Stimulated activated CD4-positive, alpha-beta T cell treated with anti-CD3 and anti-CD28 coated beads, Interleukin-2, amount 100 ng/mL, for 48 hours (primary cell): ENCODE data around the gene KCNJ6.
"Not testable (repeated sequence)": the region's sequence is repeated elsewhere in the genome, so short reads cannot be mapped to it uniquely, and the experiment has no call there.

Source experiments
- DNase-seq, 2 donors: peaks; one replicate each; pipeline ENCODE4 v3.0.0-alpha.2; 2020

KCNJ6 gene, protein sequence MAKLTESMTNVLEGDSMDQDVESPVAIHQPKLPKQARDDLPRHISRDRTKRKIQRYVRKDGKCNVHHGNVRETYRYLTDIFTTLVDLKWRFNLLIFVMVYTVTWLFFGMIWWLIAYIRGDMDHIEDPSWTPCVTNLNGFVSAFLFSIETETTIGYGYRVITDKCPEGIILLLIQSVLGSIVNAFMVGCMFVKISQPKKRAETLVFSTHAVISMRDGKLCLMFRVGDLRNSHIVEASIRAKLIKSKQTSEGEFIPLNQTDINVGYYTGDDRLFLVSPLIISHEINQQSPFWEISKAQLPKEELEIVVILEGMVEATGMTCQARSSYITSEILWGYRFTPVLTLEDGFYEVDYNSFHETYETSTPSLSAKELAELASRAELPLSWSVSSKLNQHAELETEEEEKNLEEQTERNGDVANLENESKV

DNA sequence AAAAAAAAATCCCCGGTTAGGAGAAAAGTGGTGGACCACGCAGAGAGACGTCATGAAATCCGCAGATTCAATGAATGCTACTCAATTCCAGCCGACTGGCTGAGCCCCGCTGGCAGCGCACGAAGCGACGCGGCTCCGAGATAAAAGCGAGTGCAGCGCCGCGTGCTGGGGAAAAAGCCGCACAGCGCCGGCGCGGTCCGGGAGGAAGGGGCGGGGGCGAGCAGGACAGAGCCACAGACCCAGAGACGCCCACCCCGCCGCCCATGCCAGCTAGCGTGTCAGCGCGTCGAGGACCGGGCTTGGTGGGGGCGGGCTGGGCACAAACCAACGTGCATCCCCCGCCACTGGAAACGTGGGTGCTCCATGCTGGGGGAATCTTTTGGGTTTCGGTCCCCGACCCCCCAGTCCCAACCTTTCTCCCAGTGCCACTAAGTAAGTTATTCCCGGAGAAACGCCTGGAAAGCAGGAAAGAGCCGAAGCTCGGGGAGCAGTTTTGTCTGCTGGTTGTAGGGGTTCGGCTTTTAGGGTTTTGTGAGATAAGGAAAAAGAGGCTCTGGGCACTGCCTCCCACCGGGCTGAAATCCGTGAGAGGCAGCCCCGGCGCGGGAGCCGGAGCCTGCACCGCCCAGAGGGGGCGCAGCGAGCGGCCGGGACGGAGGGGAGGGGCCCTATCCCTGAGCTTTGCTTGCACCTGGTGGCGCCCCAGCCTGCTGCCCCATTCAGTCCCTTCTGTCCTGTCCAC, at the start of gene KCNJ6:
TSS of gene KCNJ6 (minus strand) at position 148 of the 742 bp plus-strand sequence. CDS start 75,775 bp downstream, outside the sequence.
- peak in 1 of 2 donors; percentile 14 for DNase-seq

DNA sequence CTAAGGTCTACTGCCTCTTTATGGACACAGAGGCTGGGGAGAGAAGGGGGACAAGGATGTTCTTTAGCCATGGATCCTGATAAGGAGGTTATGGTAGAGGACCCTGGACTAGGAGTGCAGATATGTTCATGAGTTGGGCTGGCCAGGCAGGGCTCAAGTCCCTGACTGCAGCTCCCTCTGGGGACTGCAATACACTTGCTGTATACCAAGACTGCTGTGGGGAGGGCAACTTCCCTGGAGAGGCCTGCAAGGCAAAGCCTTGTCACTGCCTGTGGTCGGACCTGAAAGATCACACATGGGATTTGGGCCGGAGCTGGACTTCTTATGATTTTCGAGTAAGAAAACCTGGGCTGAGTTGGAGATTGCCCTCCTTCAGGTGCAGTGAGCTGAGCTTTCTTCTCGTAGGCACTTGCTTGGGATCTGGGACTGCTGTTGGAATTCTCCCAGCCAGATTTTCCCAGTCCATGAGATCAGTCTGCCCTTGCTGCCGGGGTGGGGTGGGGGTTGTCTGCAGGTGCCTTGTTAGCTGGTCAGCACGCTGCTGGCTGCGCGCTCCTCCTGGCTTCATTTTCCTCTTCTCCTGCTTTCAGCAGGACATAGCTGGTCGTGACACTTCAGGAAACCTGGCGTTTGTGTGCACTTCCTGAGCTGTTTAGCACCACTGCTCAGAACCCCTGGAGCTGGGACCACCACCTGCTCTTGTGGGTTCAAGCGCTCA, 49.0 kb upstream of the KCNJ6 start:
- DNase-seq, result no peak

DNA sequence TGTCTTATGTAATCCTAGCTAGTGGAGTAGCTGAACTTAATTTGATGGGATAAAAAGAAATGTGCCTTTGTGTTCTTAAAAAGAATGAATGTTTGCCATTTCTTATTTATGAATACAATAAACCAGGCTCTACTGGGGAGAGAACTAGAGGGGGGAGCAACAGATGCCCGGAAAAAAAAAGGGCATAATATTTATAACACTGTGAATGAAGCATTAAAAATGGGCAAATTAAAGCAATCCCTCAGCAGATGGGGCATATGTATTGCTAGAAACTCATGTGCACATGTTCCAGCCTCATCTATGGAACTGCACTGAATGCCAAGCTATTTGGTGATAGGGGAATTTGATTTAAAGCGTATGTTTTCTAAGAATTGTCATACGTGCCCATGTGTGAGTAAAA, 42.3 kb upstream of the KCNJ6 start:
- DNase-seq, result no peak

DNA sequence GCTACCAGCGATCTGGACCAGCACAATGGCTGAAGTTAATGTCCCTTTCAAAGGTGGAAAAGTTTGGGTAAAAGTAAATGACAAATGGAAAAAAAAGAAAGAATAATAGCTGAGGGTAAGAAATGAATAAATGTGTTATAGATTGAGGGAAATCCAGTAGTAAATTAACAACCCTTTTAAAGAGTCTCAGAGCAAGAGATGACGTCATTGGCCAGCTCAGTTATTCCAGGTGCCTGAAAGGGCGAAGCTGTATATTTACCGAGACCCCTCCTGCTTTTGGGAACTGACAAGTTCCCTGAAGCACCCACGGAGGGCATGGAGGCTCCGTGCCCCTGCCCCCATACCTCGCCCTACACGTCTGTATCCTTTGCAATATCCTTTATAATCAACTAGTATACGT, 40.5 kb upstream of the KCNJ6 start:
- no peak for DNase-seq

DNA sequence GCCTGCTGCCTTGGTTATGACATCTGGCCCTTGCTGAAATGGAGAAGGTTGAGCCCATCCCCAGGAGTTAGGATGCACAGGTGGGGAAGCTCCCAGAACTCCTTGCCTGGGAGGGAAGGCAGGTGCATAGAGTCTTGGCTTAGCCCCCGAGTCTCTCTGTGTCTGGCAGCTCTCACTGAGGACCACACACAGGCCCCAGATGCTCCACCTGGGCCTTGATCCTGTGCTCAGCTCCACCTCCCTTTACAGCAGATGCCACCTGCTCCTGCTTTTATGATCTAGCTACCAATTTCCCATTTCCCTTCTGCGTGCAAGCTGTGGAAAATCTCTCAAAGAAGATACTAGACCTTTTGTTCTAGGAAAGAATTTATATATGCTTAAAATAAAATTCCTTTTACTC, 28.8 kb upstream of the KCNJ6 start:
- DNase-seq, result no peak

DNA sequence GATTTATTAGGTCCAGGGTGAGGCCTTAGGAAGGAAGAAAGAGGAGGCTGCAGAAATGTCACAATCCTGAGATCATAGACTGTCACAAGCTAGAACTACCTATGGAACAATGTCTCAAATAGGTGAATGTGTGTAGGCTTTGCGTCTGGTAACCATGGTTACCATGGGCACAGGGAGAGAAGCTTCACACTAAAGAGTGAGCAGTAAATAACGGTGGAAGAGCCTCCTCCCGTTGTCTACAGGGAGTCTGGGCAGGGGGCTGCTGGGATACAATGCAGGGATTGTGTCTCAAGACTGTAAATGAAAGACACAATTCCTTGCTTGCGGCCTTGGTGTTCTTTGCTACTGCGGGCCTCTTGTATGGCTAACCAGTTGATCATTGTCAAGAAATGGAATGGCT, 28.2 kb upstream of the KCNJ6 start:
- no peak for DNase-seq

DNA sequence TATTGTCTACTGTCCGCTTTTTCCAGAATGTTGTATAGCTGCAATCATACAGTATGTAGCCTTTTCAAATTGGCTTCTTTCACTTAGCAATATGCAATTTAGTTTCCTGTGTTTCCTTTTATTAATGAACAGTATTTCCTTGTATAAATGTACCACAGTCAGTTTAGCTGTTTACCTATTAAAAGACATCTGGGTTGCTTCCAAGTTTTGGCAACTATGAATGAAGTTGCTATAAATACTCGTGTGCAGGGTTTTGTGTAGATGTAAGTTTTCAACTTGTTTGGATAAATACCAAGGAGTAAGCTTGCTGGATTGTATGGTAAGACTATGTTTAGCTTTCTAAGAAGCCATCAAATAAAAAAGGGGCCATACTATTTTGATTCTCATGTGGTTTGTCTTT, 24.4 kb upstream of the KCNJ6 start:
- DNase-seq, result no peak

DNA sequence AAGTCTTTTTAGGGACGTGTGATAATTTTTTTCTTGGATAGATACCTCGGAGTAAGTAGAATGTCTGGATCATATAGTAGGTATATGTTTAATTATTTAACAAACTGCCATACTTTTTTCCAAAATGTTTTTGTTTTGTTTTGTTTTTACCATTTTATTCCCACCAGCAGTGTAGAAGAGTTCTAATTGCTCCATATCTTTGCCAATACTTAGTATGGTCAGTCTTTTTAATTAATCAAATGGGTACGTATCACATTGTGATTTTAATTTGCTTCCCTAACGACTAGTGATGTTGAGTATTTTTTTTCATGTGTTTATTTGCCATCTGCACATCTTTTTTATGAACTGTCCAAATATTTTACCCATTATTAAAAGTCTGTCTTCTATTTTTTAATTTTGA, 23.6 kb upstream of the KCNJ6 start:
- no peak for DNase-seq

DNA sequence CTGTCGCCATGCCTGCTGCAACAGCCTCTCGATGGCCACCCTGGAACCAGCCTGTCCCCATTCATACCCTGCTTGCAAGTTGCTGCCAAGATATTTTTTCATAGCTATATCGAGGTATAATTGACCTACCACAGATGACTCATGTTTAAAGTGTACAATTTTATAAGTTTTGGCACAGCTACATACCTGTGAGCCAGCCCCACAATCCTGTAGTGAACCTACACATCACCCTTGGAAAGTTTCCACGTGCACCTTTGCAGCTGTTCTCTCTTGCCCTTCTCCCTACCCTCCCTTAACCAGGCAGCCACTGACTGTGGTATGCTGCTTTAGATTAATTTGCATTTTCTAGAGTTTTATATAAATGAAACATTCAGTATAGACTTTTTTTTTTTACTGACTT, 23.0 kb upstream of the KCNJ6 start:
- no peak for DNase-seq

DNA sequence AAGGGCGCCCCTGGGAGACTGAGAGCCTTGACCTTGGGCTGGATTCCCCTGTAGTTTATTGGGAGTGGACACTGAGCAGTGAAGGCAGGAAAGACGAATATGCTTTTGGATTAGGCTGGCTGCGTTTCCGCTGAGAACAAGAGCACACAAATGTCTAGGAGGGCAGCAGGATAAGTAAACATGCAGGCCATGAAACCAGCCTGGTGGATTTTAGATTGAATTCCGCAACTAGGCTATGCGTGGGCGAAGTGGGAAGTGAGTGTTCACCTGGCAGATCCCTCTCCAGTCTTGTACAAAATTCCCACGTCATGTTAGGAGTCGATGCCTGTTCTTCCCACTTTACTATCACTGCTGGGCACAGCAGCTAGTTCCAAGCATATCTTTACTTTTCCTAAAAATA, 21.4 kb upstream of the KCNJ6 start:
- no peak for DNase-seq

DNA sequence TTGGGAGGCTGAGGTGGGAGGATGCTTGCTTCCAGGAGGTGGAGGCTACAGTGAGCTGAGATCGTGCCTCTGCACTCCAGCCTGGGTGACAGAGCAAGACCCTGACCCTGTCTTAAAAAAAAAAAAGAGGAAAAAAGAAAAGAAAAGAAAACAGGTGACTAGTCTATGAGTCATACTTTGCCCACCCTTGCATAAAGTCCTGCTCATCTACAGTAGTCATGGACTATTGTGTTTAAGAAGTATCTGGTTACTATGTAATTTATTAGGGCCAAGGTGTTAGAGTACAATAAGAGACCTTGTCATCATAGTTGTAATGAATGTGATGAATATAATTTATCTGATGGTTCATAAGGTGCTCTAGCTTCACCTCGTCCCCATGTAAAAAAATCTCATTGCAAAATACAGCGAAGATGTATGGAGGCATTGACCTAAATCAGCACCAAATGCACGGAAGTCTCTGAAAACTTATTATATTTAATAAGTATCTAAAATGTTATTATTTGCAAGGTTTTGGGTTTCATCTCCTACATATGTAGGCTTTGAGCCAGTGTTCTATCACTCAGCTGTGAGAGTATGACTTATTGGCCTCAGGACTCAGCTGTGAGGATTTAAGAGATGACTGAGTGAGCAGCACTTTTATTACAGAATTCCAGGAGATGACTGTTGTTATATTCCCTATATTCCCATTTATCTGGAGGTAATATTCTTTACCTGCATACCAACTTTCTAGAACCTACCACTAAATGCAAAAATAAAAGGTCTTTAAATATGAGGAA, 19.9 kb upstream of the KCNJ6 start:
- DNase-seq, result no peak

DNA sequence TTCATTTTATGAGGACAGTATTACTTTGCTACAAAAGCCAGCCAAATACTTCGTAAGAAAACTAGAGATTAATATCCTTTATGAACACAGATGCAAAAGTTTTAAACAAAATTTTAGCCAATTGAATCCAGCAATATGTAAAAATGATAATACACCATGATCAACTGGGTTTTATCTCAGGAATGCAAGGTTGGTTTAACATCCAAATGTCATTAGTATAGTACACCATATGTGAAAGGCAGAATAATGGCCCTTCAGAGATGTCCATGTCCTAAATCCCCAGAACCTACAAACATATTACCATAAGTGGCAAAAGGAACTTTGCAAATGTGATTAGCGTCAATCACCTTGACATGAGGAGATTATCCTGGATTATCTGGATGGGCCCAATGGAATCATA, 16.7 kb upstream of the KCNJ6 start:
- DNase-seq, result no peak

DNA sequence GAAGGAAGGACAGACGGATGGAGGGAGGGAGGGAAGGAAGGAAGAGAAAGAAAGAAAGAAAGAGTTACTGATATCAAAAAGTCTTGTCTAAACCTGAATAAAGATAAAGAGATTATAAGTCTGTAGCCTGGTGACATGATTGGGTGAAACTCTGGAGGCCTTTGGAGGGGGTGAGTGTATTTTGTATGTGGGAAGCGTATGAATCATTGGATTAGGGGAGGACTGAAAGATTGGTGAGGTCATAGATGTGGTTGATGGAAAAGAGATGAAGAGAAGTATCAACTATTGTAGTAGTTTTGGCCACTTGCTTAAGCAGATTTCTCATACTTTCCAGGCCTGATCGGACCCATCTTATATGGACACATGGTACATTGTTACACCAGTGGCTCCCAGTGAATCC, 11.5 kb upstream of the KCNJ6 start:
- no peak for DNase-seq

DNA sequence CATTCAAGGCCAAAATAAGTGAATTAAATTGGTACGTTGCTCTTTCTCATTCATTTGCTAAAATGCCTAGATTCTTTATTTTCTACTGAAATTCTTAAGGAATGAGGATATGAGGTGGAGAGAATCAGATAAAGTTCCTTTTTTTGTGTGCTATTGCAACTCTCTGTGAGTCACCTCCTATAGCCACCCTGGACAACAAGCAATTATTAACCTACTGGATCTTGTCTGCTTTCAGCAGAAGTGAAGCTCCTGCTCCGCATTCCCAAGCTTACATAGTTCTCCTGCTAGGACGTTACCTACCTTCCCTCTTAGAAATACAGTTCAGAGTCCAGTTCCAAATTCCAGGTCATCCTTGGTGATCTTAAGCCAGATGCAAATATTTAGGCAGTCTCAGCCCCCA, 4.8 kb upstream of the KCNJ6 start:
- no peak for DNase-seq

DNA sequence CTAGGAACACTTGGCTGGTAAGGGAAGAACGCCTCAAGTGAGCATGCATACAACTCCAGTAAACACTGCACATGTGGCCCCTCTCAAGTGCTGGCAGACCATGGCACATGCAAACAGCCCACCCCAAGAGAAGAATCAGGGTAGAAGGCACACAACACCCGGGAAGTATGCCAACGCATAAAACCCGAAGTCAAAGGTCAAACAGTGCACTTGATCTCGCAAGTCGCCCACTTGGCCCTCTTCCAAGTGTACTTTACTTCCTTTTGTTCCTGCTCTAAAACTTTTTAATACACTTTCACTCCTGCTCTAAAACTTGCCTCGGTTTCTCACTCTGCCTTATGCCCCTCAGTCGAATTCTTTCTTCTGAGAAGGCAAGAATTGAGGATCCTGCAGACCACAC, 4.0 kb upstream of the KCNJ6 start:
- not testable (repeated sequence) for DNase-seq

DNA sequence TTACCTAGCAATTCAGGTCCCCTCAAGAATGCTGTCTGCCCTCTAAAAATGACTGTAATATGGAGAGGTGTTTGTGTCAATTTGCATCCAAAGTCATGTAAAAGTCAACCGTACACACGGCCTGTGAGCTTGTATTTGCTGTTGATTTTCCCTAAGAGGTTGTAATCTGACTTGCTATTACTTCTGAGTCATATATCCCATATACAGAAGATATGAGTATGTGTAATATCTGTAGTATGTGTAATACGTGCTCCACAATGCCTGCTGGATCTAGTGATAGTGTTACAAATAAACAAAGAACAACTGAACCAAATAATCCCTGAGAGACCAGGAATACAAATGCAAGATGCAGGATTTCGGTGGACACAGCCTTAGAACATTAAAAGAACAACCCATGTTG, 1.4 kb upstream of the KCNJ6 start:
- DNase-seq, result no peak

DNA sequence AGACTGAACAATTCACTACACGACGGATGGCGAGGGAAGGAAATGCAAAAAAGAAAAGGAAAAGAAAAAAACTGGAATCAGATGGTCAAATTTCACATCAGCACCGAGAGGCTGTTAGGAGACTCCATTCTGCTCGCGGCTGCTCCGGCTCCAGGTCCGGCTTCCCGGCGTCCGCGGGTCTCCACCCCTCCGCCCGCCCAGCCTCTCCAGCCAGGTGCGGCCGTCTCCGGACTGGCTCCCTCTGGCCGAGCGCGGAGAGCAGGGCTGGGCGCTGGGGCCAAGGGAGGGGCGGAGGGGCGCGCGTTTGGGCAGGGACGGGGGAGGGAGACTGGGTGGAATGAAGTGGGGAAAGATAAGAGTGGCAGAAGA, 332 bp downstream of the KCNJ6 start:
- no peak for DNase-seq

DNA sequence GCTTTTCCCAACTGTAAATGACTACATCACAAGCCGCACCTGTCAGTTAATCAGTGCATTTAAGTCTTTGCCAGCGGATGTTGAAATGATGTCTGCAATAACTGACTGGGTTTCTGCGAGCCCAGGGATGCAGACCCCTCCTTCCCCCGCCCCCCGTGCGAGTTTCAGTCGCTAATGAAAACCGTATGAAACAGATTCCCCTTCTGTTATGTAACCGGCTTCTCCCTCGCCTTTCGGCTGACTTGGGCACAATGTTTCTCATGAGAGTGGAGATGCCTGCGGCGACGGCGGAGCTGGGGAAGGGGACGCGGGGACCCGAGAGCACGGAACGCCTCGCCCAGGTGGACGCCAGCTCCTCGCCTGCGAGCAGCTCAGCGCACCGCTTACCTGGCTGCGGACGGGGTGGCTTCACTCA, 753 bp downstream of the KCNJ6 start:
- DNase-seq, result no peak

DNA sequence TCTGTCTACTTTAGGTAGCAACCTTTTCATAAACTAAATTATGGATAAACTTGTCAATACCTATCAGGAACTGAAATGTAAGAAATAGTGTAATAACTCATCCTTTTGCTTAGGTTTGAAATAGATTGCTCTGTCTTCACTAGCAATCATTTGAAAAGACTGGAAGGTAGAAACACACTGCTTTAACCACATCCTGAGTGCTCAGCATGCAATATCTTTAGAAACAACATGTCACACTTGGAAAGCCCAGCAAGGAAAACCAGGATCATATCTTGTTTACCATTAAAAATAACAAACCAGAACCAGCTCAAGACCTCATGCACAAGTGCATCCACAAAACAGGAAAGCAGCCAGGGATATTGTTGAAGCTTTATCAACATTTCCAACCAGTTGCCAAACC, 3.6 kb downstream of the KCNJ6 start:
- DNase-seq, result no peak

DNA sequence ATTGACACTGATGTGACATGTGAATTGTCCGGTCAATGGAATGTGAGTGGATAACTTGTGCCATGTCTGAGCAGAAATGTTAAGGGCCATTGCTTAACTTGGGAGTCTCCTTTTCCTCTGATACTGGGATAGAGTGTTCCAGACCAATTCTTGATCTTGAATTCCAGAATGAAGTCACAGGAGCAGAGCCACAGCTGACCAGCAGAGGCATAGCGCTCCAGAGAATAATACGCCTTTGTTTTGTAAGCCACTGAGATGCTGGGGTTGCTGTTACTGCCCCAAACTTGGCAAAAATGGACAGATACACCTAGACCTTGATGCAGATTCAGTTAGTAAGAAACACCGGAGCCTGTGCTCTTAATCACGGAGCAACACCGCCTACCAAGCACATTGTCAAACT, 6.3 kb downstream of the KCNJ6 start:
- DNase-seq, result no peak

DNA sequence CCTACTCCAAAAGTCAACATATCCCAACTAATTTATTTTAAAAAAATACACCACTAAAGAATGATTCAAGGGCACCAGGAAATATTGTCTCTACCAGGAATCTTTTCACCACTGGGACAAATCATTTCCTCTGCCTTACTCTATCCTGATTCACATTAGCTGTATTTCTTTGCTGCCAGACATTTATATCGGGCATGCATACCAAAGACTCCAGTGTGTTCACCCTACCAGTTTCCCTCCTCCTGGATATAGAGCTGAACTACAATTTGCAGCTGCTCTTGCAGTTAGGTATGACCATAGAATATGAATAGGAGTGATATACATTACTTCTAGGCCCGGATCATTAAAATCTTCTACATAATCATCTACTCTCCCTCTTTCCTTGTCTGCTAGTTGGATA, 7.6 kb downstream of the KCNJ6 start:
- DNase-seq, result no peak

DNA sequence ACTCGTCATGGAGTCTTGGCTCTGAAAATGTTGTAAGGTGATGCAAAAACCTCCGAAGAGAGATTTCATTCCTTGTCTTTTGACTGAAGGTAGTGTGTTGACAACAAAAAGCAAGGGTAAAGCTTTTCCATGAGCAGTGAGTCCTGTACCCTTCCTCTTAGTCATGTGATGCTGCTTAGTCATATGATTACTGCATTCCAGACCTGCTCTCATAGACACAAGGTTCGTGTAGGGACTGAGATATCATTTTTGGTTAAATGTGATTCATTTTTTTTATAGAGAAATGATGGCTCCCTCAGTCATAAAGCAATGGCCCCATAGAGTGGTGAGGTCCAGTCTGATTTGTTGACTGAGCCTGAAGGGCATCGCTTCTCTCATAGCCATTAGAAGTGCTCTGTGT, 9.2 kb downstream of the KCNJ6 start:
- DNase-seq, result no peak

DNA sequence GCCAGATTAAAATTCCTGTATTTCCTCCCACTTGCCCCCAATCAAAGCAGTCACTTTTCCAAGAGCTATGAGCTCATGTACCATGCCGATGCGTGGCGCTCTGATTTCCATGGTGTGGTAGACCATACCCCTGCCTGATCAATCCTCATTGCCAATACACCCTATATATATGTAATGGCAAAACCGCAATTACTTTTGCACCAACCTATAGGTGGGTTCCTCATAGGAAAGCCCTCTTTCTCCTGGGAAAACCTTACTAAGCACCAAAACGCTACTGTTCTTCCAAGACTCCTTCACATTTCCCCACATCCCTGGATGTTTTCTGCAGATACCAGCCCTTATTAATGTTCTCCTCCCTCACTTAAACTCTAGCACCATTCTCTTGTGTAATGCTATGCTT, 11.0 kb downstream of the KCNJ6 start:
- DNase-seq, result no peak
